ENCODE results near the gene USP48.

The USP48 gene

DNA sequence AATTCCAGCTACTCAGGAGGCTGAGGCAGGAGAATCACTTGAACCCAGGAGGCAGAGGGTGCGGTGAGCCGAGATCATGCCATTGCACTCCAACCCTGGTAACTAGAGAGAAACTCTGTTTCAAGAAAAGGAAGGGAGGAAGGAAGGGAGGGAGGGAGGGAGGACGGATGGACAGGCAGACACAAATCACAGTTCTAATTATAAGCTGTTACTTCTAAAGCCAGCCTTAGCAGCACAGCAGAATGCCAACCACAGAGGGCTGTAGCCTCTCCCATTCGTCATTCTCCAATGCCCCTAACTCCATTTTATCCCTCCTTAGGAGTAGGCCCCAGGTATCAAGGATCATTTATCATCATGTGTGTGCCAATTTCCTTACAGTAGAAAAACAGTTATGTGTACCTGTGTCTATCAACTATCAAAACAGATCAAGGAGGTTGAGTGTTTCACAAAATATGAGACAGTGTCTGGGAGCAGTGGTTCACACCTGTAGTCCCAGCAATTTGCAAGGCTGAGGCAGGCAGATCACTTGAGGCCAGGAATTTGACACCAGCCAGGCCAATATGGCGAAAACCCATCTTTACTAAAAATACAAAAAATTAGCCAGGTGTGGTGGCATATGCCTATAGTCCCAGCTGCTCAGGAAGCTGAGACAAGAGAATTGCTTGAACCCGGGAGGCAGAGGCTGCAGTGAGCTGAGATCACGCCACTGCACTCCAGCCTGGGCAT lies 19.1 kb downstream of the USP48 start:
- TF ChIP-seq CTCF (IDR thresholded peaks at IDR 0.05; ENCODE audit: low read depth, low read length): no peak

DNA sequence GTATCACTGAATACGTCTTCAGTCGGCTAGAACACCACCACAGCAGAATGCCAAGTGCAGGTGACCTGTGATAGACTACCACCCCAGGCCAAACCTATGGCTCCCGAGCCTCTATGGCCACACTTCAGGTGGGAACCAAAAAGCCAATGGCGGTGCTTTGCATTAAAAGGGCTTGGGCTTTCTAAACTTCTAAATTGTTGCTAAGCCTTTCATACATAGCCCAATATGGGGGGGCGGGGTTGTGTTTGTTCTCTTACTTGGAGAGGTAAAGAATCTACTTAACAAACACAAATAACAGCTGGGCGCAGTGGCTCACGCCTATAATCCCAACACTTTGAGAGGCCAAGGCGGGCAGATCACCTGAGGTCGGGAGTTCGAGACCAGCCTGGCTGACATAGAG lies 19.7 kb downstream of the USP48 start:
- no peak overlapping the region for H3K4me3 ChIP-seq (ENCODE audit: low read depth, low read length)
- in situ Hi-C loops (cut with HindIII; ENCODE audit: low sequenced_read_pairs): no loop called here
- TF ChIP-seq CTCF (IDR thresholded peaks at IDR 0.05; ENCODE audit: low read depth, low read length): no peak
- no peak for DNase-seq (ENCODE audit: low read depth, low spot score)

More for the DNA sequence above, 19.1 kb downstream of the USP48 start:
- in situ Hi-C loops (cut with HindIII; ENCODE audit: low sequenced_read_pairs): no loop called here
- no peak for DNase-seq (ENCODE audit: low read depth, low spot score)
- H3K4me3 ChIP-seq (ENCODE audit: low read depth, low read length): no peak overlapping the region

GRCh38 chr1:21762022-21762404 lies 20.9 kb downstream of the USP48 start:
- in situ Hi-C loops (cut with HindIII; ENCODE audit: low sequenced_read_pairs): no loop called here
- DNase-seq (ENCODE audit: low read depth, low spot score): no peak
- H3K4me3 ChIP-seq (ENCODE audit: low read depth, low read length): no peak overlapping the region
- TF ChIP-seq CTCF (IDR thresholded peaks at IDR 0.05; ENCODE audit: low read depth, low read length): no peak

- in situ Hi-C loops (cut with HindIII; ENCODE audit: low sequenced_read_pairs): no loop called here
- H3K4me3 ChIP-seq (ENCODE audit: low read depth, low read length): no peak overlapping the region
- TF ChIP-seq CTCF (IDR thresholded peaks at IDR 0.05; ENCODE audit: low read depth, low read length): no peak
- DNase-seq (ENCODE audit: low read depth, low spot score): no peak
These were observed 21.9 kb downstream of the USP48 start for GRCh38 chr1:21761052-21761451.

- no peak overlapping the region for H3K4me3 ChIP-seq (ENCODE audit: low read depth, low read length)
- TF ChIP-seq CTCF (IDR thresholded peaks at IDR 0.05; ENCODE audit: low read depth, low read length): no peak
- in situ Hi-C loops (cut with HindIII; ENCODE audit: low sequenced_read_pairs): no loop called here
- no peak for DNase-seq (ENCODE audit: low read depth, low spot score)
These were observed 23.1 kb downstream of the USP48 start for GRCh38 chr1:21759818-21760217.

- DNase-seq (ENCODE audit: low read depth, low spot score): no peak
- no peak for TF ChIP-seq CTCF (IDR thresholded peaks at IDR 0.05; ENCODE audit: low read depth, low read length)
- in situ Hi-C loops (cut with HindIII; ENCODE audit: low sequenced_read_pairs): no loop called here
- no peak overlapping the region for H3K4me3 ChIP-seq (ENCODE audit: low read depth, low read length)
These were observed 23.8 kb downstream of the USP48 start for GRCh38 chr1:21759182-21759581.

Data from astrocyte of the spinal cord (primary cell).